Glutamatergic neuron (in vitro differentiated cells): ENCODE results near the gene PLD1. TPM values are rescaled to one million over a fixed set of nuclear protein-coding genes. Genes with fewer than 3 reads are reported as not detected.

Experiments
- DNase-seq: peaks from one replicate; pipeline ENCODE4 v3.0.0; 2022
- H3K27ac Mint-ChIP-seq: one replicate; pipeline ENCODE4 v1.8.0; 2020; ENCODE audit warnings: mild to moderate bottlenecking, mixed read lengths, inconsistent platforms; ENCODE audit not compliant: unreplicated experiment
- H3K27me3 Mint-ChIP-seq: one replicate; pipeline ENCODE4 v1.8.0; 2020; ENCODE audit warnings: mild to moderate bottlenecking, moderate library complexity, mixed read lengths, inconsistent platforms; ENCODE audit not compliant: unreplicated experiment
- H3K36me3 Mint-ChIP-seq: one replicate; pipeline ENCODE4 v1.8.0; 2020; ENCODE audit warnings: mild to moderate bottlenecking, mixed read lengths, inconsistent platforms; ENCODE audit not compliant: unreplicated experiment
- H3K4me1 Mint-ChIP-seq: one replicate; pipeline ENCODE4 v1.8.0; 2020; ENCODE audit warnings: mild to moderate bottlenecking, low read depth, mixed read lengths, inconsistent platforms; ENCODE audit not compliant: unreplicated experiment
- H3K4me3 Mint-ChIP-seq: one replicate; pipeline ENCODE4 v1.8.0; 2020; ENCODE audit warnings: mild to moderate bottlenecking, mixed read lengths, inconsistent platforms; ENCODE audit not compliant: unreplicated experiment
- H3K9me3 Mint-ChIP-seq: one replicate; pipeline ENCODE4 v1.8.0; 2020; ENCODE audit warnings: mild to moderate bottlenecking, moderate library complexity, mixed read lengths, inconsistent platforms; ENCODE audit not compliant: unreplicated experiment
- CTCF ChIP-seq: fragments of 200-600 bp; sonication (generic); IDR thresholded peaks from one replicate; pipeline ENCODE4 v1.5.0; 2021; ENCODE audit not compliant: partially characterized antibody, unreplicated experiment
- total RNA-seq: library from RNA; stranded (reverse); fragmentation: NEBNext Ultra II Directional; extraction: Animal tissue kit (Norgen Biotek cat#: 25700); gene quantifications from one replicate; pipeline ENCODE4 v1.2.1, GENCODE V29; 2021; ENCODE audit not compliant: unreplicated experiment

The PLD1 gene
- total RNA-seq, 1 donor from 2014 or later: 0.61 TPM

DNA sequence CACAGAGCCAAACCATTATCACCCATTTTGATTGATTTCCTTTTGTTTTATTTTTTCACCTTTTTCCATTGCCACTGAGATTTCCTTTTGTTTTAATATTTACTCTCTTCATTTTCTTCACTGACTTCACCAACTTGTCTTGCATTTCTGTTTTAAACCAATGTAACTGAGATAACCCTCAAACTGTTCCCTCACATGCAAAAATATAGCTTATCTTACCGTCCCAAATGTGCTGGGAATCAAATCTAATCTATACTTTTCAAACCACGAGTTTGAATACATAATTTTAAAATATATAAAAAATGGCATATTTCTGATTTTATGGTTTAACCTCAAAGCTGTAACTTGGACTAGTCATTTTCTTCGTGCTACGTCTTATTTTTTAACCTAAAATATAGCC, 143.8 kb downstream of the PLD1 start:
- H3K4me3 Mint-ChIP-seq: no peak overlapping the region
- no peaks in the 10 kb centered on the region for H3K9me3 Mint-ChIP-seq
- H3K27ac Mint-ChIP-seq: no peak overlapping the region
- no peaks in the 10 kb centered on the region for H3K36me3 Mint-ChIP-seq
- no peaks in the 10 kb centered on the region for H3K27me3 Mint-ChIP-seq
- no peak for DNase-seq
- no peaks in the 10 kb centered on the region for H3K4me1 Mint-ChIP-seq
- no peak for TF ChIP-seq CTCF

- no peak overlapping the region for H3K27ac Mint-ChIP-seq
- no peak for DNase-seq
- no peak overlapping the region for H3K4me3 Mint-ChIP-seq
- no peaks in the 10 kb centered on the region for H3K9me3 Mint-ChIP-seq
- H3K27me3 Mint-ChIP-seq: no peaks in the 10 kb centered on the region
- no peaks in the 10 kb centered on the region for H3K4me1 Mint-ChIP-seq
- TF ChIP-seq CTCF: no peak
- H3K36me3 Mint-ChIP-seq: no peaks in the 10 kb centered on the region
Observed at GRCh38 chr3:171663805-171664204, 146.5 kb downstream of the PLD1 start.

- Mint-ChIP-seq H3K27me3 (no peaks in the 10 kb centered on the region), H3K27ac (no peak overlapping the region), H3K4me1 (no peaks in the 10 kb centered on the region), H3K9me3 (no peaks in the 10 kb centered on the region), H3K4me3 (no peak overlapping the region), H3K36me3 (no peaks in the 10 kb centered on the region)
- DNase-seq: no peak
- no peak for TF ChIP-seq CTCF
Observed at GRCh38 chr3:171661484-171661883, 148.8 kb downstream of the PLD1 start.

DNA sequence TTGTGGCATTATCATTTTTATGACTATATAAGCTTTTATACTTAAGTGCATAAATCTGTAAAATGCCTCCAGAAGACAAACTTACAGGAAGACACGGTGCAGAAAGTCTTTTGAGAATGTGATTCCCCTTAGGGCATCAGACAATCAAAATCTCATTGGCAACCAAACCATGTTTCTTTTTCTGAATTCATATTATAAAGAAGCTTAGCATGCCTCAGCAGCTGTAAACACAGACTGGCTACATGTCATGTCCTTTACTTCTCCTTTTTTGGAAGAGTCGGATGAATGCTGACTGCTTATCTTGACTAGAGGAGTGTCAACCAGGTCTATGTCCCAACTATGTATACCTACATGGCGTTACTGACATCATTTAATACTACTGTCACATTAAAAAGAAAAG, 150.1 kb downstream of the PLD1 start:
- Mint-ChIP-seq H3K4me1 (no peaks in the 10 kb centered on the region), H3K4me3 (no peak overlapping the region)

DNA sequence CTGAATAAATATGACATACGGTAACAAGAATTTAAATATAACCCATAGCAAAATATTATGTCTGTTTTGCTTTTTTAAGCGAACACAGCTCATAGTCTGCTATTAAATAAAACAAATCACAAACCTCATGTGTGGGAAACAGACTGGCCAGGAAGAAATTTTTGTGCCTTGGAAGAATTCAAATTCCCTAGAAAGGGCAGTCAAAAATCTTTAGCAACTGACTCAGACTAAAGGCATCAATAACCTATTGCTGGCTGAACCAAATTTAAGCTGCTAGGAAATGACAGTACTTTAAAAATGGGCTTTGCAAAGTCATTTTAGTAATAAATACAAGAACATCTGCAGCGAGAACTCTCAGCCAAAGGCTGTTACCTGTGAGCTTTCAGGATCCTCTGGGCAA, 151.4 kb downstream of the PLD1 start:
- DNase-seq: no peak
- Mint-ChIP-seq H3K9me3 (no peaks in the 10 kb centered on the region), H3K36me3 (no peaks in the 10 kb centered on the region), H3K27me3 (no peaks in the 10 kb centered on the region), H3K27ac (no peak overlapping the region), H3K4me1 (no peaks in the 10 kb centered on the region), H3K4me3 (no peak overlapping the region)
- TF ChIP-seq CTCF: no peak

More for the DNA sequence above, 150.1 kb downstream of the PLD1 start:
- DNase-seq: no peak
- Mint-ChIP-seq H3K27me3 (no peaks in the 10 kb centered on the region), H3K27ac (no peak overlapping the region), H3K9me3 (no peaks in the 10 kb centered on the region), H3K36me3 (no peaks in the 10 kb centered on the region)
- TF ChIP-seq CTCF: no peak
